ENCODE results near the gene POPDC2. TPM values are rescaled to one million over a fixed set of nuclear protein-coding genes. Genes with fewer than 3 reads are reported as not detected.

POPDC2 gene
- total and polyA plus RNA-seq, 2 of the 4 experiments (the other 2 are of a cell fraction), result under 0.01 to 0.29 TPM

- H2BK15ac ChIP-seq (ENCODE audit: low read depth, low read length), result no peak overlapping the region
- no peaks in the 10 kb centered on the region for H3K36me3 ChIP-seq (ENCODE audit: control insufficient read depth, insufficient read depth, low read length)
- no peak overlapping the region for H3K9ac ChIP-seq (ENCODE audit: low read depth, low read length)
- BruUV-seq (replicated peaks), result no TSS peak
- H4K20me1 ChIP-seq (ENCODE audit: insufficient read depth, low read length), result no peaks in the 10 kb centered on the region
- intact Hi-C loops (cut with micrococcal nuclease) (loop anchor here (10.0 kb wide), 1 partner anchor 501 kb away; no protein-coding TSS in a partner anchor), in situ Hi-C loops (cut with MboI; ENCODE audit: low sequenced_read_pairs) (no loop called here), dilution Hi-C loops (cut with HindIII; ENCODE audit: low sequenced_read_pairs, unreplicated experiment) (no loop called here)
- TF ChIP-seq NFE2L2 (IDR thresholded peaks at IDR 0.05; ENCODE audit: low read depth, low read length) (no peak), POLR2A (IDR thresholded peaks at IDR 0.05; ENCODE audit: low read depth, low read length) (no peak), BHLHE40 (IDR thresholded peaks at IDR 0.05; ENCODE audit: low read depth, low read length) (no peak), FOS (IDR thresholded peaks at IDR 0.05; ENCODE audit: low read depth, low read length) (no peak), MXI1 (IDR thresholded peaks at IDR 0.05; ENCODE audit: borderline replicate concordance, low read depth, low read length) (no peak), USF2 (IDR thresholded peaks at IDR 0.05; ENCODE audit: low read depth, low read length) (no peak), CHD1 (IDR thresholded peaks at IDR 0.05; ENCODE audit: low read depth, low read length) (no peak), ELK1 (IDR thresholded peaks at IDR 0.05; ENCODE audit: borderline replicate concordance, low read depth, low read length) (no peak), CTCF (conservative IDR thresholded peaks at IDR 0.05; ENCODE audit: low read depth, low read length) (no peak), MAFK (IDR thresholded peaks at IDR 0.05; ENCODE audit: low read depth, low read length) (no peak), CEBPB (IDR thresholded peaks at IDR 0.05; ENCODE audit: low read depth, low read length) (no peak), RCOR1 (IDR thresholded peaks at IDR 0.05; ENCODE audit: insufficient replicate concordance, low read length) (no peak), RAD21 (IDR thresholded peaks at IDR 0.05; ENCODE audit: low read length) (no peak), RFX5 (IDR thresholded peaks at IDR 0.05; ENCODE audit: low read depth, low read length) (no peak), MAZ (IDR thresholded peaks at IDR 0.05; ENCODE audit: borderline replicate concordance, low read depth, low read length) (no peak)
- H2BK120ac ChIP-seq (ENCODE audit: low read depth, low read length), result no peak overlapping the region
- H4K8ac ChIP-seq (ENCODE audit: low read depth in 2 of 2, low read length in 2 of 2), result no peak overlapping the region
- no peak overlapping the region for H3K4me3 ChIP-seq (ENCODE audit: insufficient read depth, low read depth, low read length)
- no peak overlapping the region for H3K18ac ChIP-seq (ENCODE audit: low read depth, low read length)
- H2AK9ac ChIP-seq (replicated peaks; ENCODE audit: low read depth, low read length, poor library complexity), result no peak overlapping the region
- H2BK20ac ChIP-seq (ENCODE audit: low read depth, low read length), result no peak overlapping the region
- POLR2A ChIA-PET (ENCODE audit: unreplicated experiment), result no interaction called here
- H3K27me3 ChIP-seq (ENCODE audit: control insufficient read depth, insufficient read depth, low read length), result peaks cover 18% of the 10 kb centered on the region
- H2BK5ac ChIP-seq (ENCODE audit: low read depth, low read length, poor library complexity, severe bottlenecking), result no peak overlapping the region
- no peak overlapping the region for H3K14ac ChIP-seq (replicated peaks; ENCODE audit: low read depth, low read length)
- H3K79me1 ChIP-seq (ENCODE audit: low read depth in 1 of 2, low read length in 2 of 2), result no peaks in the 10 kb centered on the region
- no peak overlapping the region for H3K56ac ChIP-seq (ENCODE audit: extremely low read depth, insufficient read depth, low read length)
- CTCF ChIA-PET, result interaction anchor here (0.6 kb wide), 1 partner anchor 1334 kb away, joined by 3 read pairs; no protein-coding TSS in a partner anchor
- no peak overlapping the region for H3K4me2 ChIP-seq (ENCODE audit: low read depth, low read length)
- H3K27ac ChIP-seq (ENCODE audit: insufficient read depth, low read length), result no peak overlapping the region
- WGBS, 2 experiments (ENCODE audit: extremely low coverage in 2 of 2, insufficient read length in 1 of 2), result 93% methylated on average over 3 of the region's 8 CpGs; no CpG with 5 or more reads in 1 of the 2 experiments
- no peak overlapping the region for H4K5ac ChIP-seq (ENCODE audit: low read depth, low read length)
- DNase-seq (no peak), ATAC-seq (ENCODE audit: low read depth) (no peak)
- no peak overlapping the region for H3K4ac ChIP-seq (ENCODE audit: low read depth, low read length)
- H2AFZ ChIP-seq (replicated peaks; ENCODE audit: low read length, poor library complexity), result no peak overlapping the region
- no peak overlapping the region for H2AK5ac ChIP-seq (ENCODE audit: low read depth, low read length)
- H3K23ac ChIP-seq (ENCODE audit: low read depth, low read length), result no peak overlapping the region
- H3K9me3 ChIP-seq (ENCODE audit: control insufficient read depth, insufficient read depth, low read length), result no peaks in the 10 kb centered on the region
- no peak overlapping the region for H4K91ac ChIP-seq (ENCODE audit: insufficient read depth, low read depth, low read length)
- H3K9me1 ChIP-seq (ENCODE audit: insufficient read depth, low read length), result no peaks in the 10 kb centered on the region
- 0 out of 2 replicates have a peak, but pooled peaks cover 2% of the 10 kb centered on the region for H3K4me1 ChIP-seq (ENCODE audit: control insufficient read depth, insufficient read depth, low read length)
Measured at GRCh38 chr3:119703820-119704531, 43.6 kb upstream of the POPDC2 start.
